ENCODE data around the gene SEPTIN11.
"Not testable (repeated sequence)": the region's sequence is repeated elsewhere in the genome, so short reads cannot be mapped to it uniquely, and the experiment has no call there.

The SEPTIN11 gene

DNA sequence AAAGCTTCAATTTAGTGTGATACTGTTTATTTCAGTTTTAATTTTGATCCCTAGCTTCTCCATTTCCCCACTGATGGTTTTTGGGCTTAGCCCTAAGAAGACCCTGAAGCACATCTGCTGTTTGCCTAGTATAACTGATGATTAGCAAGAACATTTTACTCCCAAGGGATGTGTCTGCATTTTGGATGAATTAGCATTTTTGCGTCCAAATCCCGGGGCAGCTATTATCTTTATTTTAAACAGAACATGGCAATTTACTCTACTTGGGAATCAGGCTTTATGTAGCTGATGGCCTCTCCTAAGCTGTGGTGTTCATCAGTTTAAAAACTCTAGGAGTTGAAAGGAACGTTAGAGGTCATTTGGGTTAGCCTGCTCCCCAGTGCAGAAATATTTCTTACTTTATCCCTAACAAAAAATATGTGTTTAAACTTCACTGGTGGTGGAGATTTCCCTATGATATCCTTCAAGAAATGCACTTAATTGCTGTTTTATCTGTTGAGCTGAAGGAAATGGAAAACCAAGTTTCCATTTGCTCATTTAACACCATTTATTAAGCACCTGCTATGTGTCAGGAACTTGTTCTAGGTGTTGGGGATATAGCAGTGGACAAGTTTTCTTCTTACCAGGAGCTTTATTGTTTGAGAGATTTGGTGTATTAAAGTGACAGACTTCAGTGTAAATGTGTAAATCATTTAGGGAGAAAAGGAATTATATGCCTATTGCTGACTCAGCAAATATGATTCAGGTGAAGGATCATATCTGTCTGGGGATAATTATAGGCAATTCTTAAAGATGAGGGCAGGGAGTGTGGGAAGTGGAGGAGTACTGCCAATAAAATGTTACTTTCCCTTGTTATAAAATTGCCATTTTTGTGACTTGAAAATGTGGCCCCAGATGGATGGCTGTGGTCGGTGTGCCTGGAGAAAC, 3.4 kb downstream of the SEPTIN11 start:
- DNase-seq, result no peak

- no peak for DNase-seq
Measured at GRCh38 chr4:76953956-76954355, 4.4 kb downstream of the SEPTIN11 start.

DNA sequence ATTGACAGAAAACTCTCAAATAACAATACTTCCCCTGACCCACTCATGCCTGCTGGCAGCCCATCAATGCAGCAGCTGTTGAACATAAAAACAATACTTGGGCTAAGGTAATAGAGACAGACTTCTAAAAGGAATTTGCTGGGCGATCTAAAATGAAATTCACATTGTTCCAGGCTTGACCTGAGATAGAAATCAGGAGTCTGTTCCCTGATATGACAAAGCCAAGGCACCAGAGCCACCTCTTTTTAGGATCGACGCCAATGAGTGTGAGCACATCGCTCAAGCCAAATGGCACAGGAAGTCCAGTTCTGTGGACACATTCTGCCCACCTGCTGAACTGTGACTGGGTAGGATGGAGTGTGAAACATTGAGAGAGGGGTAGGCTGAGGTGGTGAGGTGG, 4.9 kb downstream of the SEPTIN11 start:
- DNase-seq, result no peak

DNA sequence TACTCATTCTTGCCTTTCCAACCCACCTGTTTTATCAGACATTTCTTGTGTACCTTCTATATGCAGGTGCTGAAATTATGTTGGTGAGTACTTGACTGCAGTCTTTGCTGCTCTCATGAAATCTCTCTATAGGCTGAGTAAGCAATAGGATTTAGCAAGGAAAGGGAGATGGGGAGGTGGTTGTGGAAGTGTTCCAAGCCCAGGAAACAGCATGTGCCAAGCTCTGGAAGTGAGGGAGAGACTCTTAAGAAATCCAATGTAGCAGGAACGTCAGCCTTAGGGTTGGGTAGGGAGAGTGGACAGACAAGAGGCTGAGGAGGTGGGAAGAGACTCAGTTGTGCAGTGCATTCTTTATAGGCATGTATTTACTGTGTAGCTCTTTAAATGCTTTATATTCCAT, 5.6 kb downstream of the SEPTIN11 start:
- DNase-seq, result no peak

DNA sequence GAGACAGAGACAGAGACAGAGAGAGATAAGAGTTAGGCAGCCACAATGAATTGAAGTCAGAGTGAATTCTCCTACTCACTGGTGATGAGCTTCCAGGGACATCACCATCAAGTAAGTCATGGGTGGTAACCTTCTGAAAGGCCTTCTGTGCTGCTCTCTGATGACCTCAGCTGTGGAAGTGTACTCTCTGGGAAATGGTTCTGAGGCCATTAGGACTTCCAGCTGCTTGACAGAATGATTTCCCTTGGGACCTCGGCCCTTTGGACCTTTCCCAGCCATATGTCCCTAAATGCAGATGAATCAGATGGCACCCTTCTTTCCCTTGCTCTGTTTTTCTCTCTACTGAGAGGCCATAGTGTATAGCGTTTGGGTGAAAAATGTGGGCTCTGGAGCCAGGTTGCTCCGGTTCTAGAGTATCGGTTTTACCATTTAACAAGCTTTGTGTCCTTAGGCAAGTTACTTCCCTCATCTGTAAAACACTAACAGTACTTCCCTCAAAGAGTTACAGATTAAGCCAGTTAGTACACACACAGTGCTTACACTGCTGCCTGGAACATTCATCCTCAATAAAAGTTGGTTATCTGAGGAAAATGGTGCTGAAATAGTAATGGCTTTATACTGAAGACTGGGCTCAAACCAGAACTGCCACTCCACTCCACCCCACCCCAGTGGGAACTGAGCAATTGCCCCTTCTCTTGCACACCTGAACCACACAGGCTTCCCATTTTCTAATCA, 7.6 kb downstream of the SEPTIN11 start:
- no peak for DNase-seq

- no peak for DNase-seq
Measured at GRCh38 chr4:76958891-76959290, 9.3 kb downstream of the SEPTIN11 start.

GRCh38 chr4:76960014-76960413, 10.5 kb downstream of the SEPTIN11 start:
- DNase-seq, result no peak

DNA sequence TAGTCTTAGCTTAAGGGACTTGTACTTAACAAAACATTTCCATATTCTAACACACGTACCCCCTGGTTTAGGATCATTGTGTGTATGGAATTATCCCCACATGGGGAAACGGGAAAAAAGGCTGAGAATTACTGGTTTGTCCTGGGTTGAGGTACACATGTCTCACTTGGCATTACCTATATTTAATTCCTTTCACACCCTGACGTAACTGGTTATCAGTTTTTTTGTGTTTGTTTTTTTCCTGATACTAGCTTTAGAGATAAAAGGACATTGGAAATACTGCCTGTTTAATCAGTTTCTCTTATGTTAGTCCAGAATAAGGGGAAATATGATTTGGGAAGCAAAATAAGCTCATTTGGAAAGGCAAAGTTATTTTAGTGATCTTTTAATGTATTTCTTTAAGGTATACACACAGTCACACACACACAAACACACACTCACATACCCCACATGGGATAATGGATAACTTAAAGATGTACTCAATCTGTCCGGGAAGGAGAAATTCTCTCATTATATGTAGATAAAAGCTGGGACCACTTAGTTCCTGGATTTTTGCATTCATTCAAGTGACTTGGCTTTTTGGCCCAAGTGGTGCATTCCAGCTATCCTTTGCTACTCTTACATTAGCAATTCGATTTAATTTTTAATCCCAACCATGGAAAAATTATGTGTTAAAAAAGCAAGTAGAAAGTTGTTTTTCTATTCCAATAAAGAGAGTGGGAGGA, 13.0 kb downstream of the SEPTIN11 start:
- DNase-seq, result no peak

- DNase-seq, result no peak
Measured at GRCh38 chr4:76963131-76963750, 13.7 kb downstream of the SEPTIN11 start.

DNA sequence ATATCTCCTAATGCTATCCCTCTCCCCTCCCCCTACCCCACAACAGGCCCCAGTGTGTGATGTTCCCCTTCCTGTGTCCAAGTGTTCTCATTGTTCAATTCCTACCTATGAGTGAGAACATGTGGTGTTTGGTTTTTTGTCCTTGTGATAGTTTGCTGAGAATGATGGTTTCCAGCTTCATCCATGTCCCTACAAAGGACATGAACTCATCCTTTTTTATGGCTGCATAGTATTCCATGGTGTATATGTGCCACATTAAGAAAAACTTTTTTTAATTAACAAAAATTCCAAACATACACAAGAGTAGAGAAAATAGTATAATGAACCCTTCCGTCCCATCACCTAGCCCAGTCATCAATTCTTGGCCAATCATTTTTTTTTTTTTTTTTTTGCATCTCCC, 14.4 kb downstream of the SEPTIN11 start:
- not testable (repeated sequence) for DNase-seq

GRCh38 chr4:76964769-76965168, 15.2 kb downstream of the SEPTIN11 start:
- DNase-seq, result no peak

DNA sequence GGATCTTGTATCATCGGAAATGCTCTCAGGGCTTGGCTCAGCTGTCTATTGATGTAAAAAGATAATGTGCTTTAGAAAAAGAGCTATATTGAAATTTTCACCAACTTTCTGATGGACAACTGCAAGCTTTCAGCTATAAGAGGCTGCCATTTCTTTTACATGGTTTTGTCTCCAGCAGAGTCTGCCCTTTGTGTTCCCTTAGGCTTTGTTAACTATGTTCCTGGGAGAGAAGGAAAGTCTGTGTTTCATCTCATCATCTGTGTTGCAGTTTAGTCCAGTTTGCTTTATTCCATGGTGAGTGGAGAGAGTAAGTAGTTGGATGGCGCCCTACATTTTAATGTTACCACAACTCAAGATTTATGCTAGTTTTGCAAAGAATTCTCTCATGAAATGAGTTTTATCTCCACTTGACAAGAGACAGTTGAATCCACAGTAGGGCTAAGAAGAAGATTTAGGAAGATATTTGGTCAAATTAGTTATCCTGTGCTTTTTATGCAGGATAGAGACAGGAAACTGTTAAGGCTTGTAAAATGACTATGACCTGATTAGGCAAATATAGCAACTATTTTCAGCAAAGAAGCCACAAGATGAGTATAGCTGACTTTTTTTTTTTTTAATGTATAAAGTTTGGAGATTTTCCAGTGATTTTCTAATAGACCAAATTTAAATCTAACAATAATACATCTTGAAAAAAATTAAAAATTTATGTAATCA, 16.5 kb downstream of the SEPTIN11 start:
- no peak for DNase-seq

- no peak for DNase-seq
Measured at GRCh38 chr4:76968937-76969336, 19.4 kb downstream of the SEPTIN11 start.

DNA sequence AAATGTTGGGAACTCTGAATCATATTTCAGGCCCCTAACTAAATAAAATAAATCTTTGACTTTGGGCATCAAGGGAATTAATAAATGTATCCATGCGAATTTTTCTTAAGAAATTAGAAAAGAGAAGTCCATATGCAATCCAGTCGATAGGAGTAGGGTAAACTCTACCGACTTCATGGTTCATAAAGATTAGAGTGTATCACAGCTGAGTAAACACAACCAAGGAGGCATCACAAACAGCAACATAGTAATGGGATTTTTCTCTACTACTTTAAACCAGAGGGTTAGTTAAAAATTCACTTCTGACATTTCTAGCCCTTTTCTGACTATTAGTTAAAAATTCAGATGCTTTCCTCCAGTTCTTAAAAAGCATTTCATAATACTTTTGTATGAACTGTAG, 19.9 kb downstream of the SEPTIN11 start:
- DNase-seq, result no peak

GRCh38 chr4:76969941-76970529, 20.5 kb downstream of the SEPTIN11 start:
- DNase-seq, result no peak

DNA sequence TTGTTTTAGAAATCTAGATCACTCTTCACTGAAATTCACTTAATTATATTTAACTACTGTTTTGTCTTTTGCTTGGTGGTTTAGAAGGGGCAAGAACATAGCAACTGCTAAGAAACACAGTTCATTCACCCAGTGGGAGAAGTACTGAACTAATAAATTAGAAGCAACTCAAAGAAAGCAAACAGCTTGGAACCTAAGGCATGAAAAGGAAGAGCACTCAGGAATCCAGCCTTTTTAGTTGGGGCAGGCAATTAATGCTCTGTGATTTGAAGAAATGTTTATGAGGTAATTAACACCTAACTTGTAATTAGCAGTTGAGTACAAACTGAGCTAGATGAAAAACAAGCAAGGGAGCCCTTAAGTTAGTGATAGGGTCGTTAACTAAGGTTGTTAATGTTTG, 22.8 kb downstream of the SEPTIN11 start:
- DNase-seq, result no peak

DNA sequence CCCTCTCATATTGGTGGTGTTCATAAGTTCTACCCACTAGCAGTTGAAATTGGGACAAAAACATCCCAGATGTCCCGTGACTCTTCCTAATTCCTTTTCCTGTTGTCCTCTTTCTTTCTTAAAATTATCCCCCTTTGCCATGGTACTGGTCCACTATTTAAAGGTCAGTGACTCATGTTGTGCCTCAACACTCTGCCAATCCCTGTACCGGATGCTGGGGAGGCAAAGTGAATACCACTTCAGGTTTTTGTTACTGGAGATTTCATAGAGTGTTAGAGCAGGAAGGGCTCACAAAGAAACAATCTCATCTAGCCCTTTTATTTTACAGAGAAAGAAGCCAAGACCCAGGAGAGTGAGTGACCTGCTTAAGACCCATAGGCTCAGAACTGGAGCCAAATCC, 24.6 kb downstream of the SEPTIN11 start:
- no peak for DNase-seq

DNA sequence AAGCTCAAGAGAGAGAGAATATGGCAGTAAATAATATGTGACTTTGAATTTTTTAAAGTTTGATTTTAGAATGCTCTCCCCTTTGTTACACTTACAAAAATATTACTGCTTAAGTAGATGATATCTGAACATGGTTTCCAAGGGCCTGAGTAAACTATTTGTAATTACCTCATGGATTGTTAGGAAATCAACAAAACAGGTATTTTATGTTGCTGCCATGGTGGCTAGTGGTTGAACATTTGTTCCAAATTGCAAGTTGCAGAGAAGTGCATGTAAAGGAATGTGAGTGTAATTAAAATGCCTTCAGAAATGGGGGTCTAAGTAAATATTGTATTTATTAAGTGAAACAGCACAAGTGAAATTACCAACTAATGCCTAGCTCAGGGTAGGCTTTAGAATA, 27.6 kb downstream of the SEPTIN11 start:
- no peak for DNase-seq

DNA sequence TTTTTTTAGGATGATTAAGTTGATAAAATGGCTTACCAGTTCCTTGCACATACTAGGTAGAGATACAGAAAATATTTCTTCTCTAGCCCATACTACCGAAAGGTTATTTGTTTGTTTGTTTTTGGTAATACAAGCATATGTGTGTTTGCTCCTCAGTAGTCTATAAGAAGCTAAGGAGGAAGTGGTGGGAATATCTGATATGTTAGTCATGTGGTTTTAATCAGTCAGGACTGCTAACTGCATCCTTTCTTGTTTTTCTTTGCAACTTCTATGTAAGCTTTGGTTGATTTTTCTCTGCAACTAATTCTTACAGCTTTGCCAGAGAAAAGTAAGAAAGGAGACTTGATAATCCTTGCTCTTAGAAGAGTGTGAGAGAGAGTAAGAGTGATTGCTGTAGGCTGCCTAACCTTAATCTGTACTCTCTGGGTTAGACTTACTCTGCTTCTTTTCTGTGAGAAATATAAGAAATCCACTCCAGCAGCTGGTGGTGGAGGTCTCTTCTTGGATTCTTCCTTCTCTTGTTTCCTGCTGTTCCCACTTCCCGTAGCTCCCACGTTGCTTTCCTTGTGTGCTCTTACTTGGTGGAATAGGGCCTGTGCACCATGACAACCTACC, 28.3 kb downstream of the SEPTIN11 start:
- no peak for DNase-seq

DNA sequence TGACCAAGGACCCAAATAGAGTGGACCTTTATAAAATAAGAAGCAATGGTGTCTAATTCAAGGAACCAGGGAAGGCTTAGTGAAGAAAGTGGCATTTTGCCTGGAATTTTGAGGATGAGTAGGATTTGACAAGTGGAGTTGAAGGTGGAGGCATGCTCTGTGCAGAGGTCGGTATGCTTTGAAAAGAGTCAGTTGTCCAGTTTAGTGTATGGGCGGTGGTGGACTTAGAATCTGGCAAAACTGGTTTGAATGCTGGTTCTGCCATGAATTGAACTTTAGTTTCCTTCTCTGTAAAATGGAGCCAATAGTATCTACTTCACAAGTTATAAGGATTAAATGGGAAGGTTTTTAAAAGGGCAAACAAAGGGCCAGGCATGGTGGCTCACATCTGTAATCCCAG, 29.7 kb downstream of the SEPTIN11 start:
- no peak for DNase-seq

- DNase-seq, result no peak
Measured at GRCh38 chr4:76980261-76980660, 30.7 kb downstream of the SEPTIN11 start.

- DNase-seq, result no peak
Measured at GRCh38 chr4:76981644-76982043, 32.1 kb downstream of the SEPTIN11 start.
